HepG2 (cell line): ENCODE measurements around the gene TRAF5. TPM values are rescaled to one million over a fixed set of nuclear protein-coding genes. Genes with fewer than 3 reads are reported as not detected.

Experiments used
- ARID2 ChIP-seq: sonication (generic); formaldehyde crosslinking; IDR thresholded peaks from 2 replicates; pipeline ENCODE4 v1.8.1; 2022; ENCODE audit warnings: mild to moderate bottlenecking, missing genetic modification reagents, borderline replicate concordance
- ARID5B ChIP-seq: IDR thresholded peaks from 2 replicates; pipeline ENCODE4 v1.4.0; 2020; ENCODE audit warnings: mild to moderate bottlenecking, missing genetic modification reagents
- HDAC2 ChIP-seq: sonication (generic); formaldehyde crosslinking; IDR thresholded peaks from 2 replicates; pipeline ENCODE4 v1.4.0; 2020; ENCODE audit warnings: missing genetic modification reagents
- HNRNPLL ChIP-seq: fragments of 200-400 bp; formaldehyde crosslinking; IDR thresholded peaks from 2 replicates; pipeline ENCODE4 v1.6.1; 2017; ENCODE audit warnings: mild to moderate bottlenecking, low read depth, low read length; ENCODE audit not compliant: poor library complexity, severe bottlenecking
- IKZF4 ChIP-seq: sonication (generic); formaldehyde crosslinking; IDR thresholded peaks from 2 replicates; pipeline ENCODE4 v1.5.1; 2020; ENCODE audit warnings: borderline replicate concordance, mild to moderate bottlenecking, low read depth, missing genetic modification reagents; ENCODE audit errors: not compliant biosample characterization
- JUN ChIP-seq: sonication (generic); formaldehyde crosslinking; IDR thresholded peaks from 2 replicates; pipeline ENCODE4 v1.4.0; 2020; ENCODE audit warnings: mild to moderate bottlenecking, missing genetic modification reagents
- MZF1 ChIP-seq: sonication (generic); formaldehyde crosslinking; IDR thresholded peaks from 2 replicates; pipeline ENCODE4 v1.8.1; 2023; ENCODE audit warnings: mild to moderate bottlenecking, missing genetic modification reagents, borderline replicate concordance
- NR2F2 ChIP-seq: IDR thresholded peaks from 2 replicates; pipeline ENCODE4 v1.6.1; 2012; ENCODE audit warnings: low read depth, inconsistent platforms, borderline replicate concordance
- SOX13 ChIP-seq, 3 experiments: fragments of 450-650 bp in 1 of 3; sonication (generic) in 1 of 3; formaldehyde crosslinking in 1 of 3; IDR thresholded peaks in 2 of 3; conservative IDR thresholded peaks in 1 of 3; 2 replicates each; pipeline versions ENCODE4 v1.5.0 to v1.6.1; 2016 to 2020; ENCODE audit warnings: antibody characterized with exemption in 1 of 3, mild to moderate bottlenecking in 1 of 3, missing compliant biosample characterization in 1 of 3, missing genetic modification reagents in 1 of 3, moderate library complexity in 1 of 3
- ZBTB7A ChIP-seq: sonication (generic); formaldehyde crosslinking; IDR thresholded peaks from 2 replicates; pipeline ENCODE4 v1.8.0; 2022; ENCODE audit warnings: mild to moderate bottlenecking, missing genetic modification reagents
- ZFP82 ChIP-seq: sonication (generic); formaldehyde crosslinking; IDR thresholded peaks from 2 replicates; pipeline ENCODE4 v1.5.1; 2020; ENCODE audit warnings: mild to moderate bottlenecking, missing genetic modification reagents, borderline replicate concordance
- ZNF263 ChIP-seq: sonication (generic); formaldehyde crosslinking; IDR thresholded peaks from 2 replicates; pipeline ENCODE4 v1.4.0; 2020; ENCODE audit warnings: missing genetic modification reagents
- ZNF34 ChIP-seq: sonication (generic); formaldehyde crosslinking; IDR thresholded peaks from 2 replicates; pipeline ENCODE4 v1.4.0; 2020; ENCODE audit warnings: mild to moderate bottlenecking, missing genetic modification reagents, borderline replicate concordance
- ZNF430 ChIP-seq: sonication (generic); formaldehyde crosslinking; IDR thresholded peaks from 2 replicates; pipeline ENCODE4 v1.9.0; 2021; ENCODE audit warnings: mild to moderate bottlenecking, missing genetic modification reagents
- ZNF615 ChIP-seq: sonication (generic); formaldehyde crosslinking; IDR thresholded peaks from 2 replicates; pipeline ENCODE4 v1.5.0; 2020; ENCODE audit warnings: mild to moderate bottlenecking, missing genetic modification reagents, borderline replicate concordance
- ZNF703 ChIP-seq: sonication (generic); formaldehyde crosslinking; IDR thresholded peaks from 2 replicates; pipeline ENCODE4 v1.5.1; 2020; ENCODE audit warnings: missing genetic modification reagents, mild to moderate bottlenecking, moderate library complexity, borderline replicate concordance
- ZNF784 ChIP-seq: sonication (generic); formaldehyde crosslinking; IDR thresholded peaks from 2 replicates; pipeline ENCODE4 v1.5.1; 2020; ENCODE audit warnings: missing genetic modification reagents, mild to moderate bottlenecking, borderline replicate concordance
- ZNF850 ChIP-seq: sonication (generic); formaldehyde crosslinking; conservative IDR thresholded peaks from 2 replicates; pipeline ENCODE4 v1.9.0; 2021; ENCODE audit warnings: mild to moderate bottlenecking, missing genetic modification reagents
- ZSCAN12 ChIP-seq: sonication (generic); formaldehyde crosslinking; IDR thresholded peaks from 2 replicates; pipeline ENCODE4 v1.9.0; 2021; ENCODE audit warnings: mild to moderate bottlenecking, missing genetic modification reagents
- polyA plus RNA-seq, 8 experiments: library from polyadenylated mRNA; depleted of rRNA in 3 of 8; stranded (reverse) in 7 of 8; unstranded in 1 of 8; fragments of >200 nt; fragmentation: Illumina TruSeq in 4 of 8; extraction: Trizol in 4 of 8; gene quantifications; 2 replicates each; pipeline versions ENCODE4 v1.2.1 to v1.2.3, GENCODE V29; 2011 to 2016; ENCODE audit warnings: low read depth in 4 of 8, missing spikeins in 1 of 8, mixed read lengths in 1 of 8; ENCODE audit not compliant: insufficient read depth in 1 of 8
- total RNA-seq, 5 experiments: library from RNA; depleted of rRNA; stranded (reverse); fragments of >200 nt; fragmentation: Illumina TruSeq; extraction: Trizol; gene quantifications; 2 replicates each; pipeline ENCODE4 v1.2.3, GENCODE V29; 2016; ENCODE audit warnings: low read depth in 1 of 5
- TF ChIP-seq, protein P1 (sequence below): sonication (generic); formaldehyde crosslinking; IDR thresholded peaks from 2 replicates; pipeline ENCODE4 v1.4.0; 2020; ENCODE audit warnings: mild to moderate bottlenecking, missing genetic modification reagents
- TF ChIP-seq, protein P2 (sequence below): sonication (generic); formaldehyde crosslinking; IDR thresholded peaks from 2 replicates; pipeline ENCODE4 v1.4.0; 2020; ENCODE audit warnings: missing genetic modification reagents

Gene TRAF5
- total and polyA plus RNA-seq, 2 of the 13 experiments (the other 11 are each of a cell fraction or from before 2014, with no cell fraction given) = 0.27 to 1.6 TPM

GRCh38 chr1:211352985-211353515 lies 26.4 kb downstream of the TRAF5 start (continued):
- TF ChIP-seq ARID5B (CRISPR knock-in tag) (peak; percentile 75), ARID2 (CRISPR knock-in tag) (peak; percentile 50; the same call in 1 of the 2 replicates), ZNF34 (CRISPR knock-in tag) (no peak), ZNF615 (CRISPR knock-in tag) (no peak), HNRNPLL (no peak), MZF1 (no peak), NR2F2 (no peak), HDAC2 (no peak), IKZF4 (no peak), ZSCAN12 (CRISPR knock-in tag) (no peak), ZFP82 (no peak), ZNF703 (CRISPR knock-in tag) (no peak), ZNF784 (CRISPR knock-in tag) (no peak), JUN (no peak), ZNF263 (CRISPR knock-in tag) (no peak), SOX13 (IDR thresholded peaks at IDR 0.05) (no peak), SOX13 (CRISPR knock-in tag; conservative IDR thresholded peaks at IDR 0.05 in 1 of 2, IDR thresholded peaks at IDR 0.05 in 1 of 2) (peak in 1 of 2 experiments; percentile 63; a peak in 2 of 4 replicates), ZNF430 (CRISPR knock-in tag) (no peak), ZNF850 (CRISPR knock-in tag) (no peak), ZBTB7A (CRISPR knock-in tag) (no peak)
- TF ChIP-seq, protein P1, sequence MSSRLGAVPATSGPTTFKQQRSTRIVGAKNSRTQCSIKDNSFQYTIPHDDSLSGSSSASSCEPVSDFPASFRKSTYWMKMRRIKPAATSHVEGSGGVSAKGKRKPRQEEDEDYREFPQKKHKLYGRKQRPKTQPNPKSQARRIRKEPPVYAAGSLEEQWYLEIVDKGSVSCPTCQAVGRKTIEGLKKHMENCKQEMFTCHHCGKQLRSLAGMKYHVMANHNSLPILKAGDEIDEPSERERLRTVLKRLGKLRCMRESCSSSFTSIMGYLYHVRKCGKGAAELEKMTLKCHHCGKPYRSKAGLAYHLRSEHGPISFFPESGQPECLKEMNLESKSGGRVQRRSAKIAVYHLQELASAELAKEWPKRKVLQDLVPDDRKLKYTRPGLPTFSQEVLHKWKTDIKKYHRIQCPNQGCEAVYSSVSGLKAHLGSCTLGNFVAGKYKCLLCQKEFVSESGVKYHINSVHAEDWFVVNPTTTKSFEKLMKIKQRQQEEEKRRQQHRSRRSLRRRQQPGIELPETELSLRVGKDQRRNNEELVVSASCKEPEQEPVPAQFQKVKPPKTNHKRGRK (CRISPR knock-in tag) = no peak
- TF ChIP-seq, protein P2, sequence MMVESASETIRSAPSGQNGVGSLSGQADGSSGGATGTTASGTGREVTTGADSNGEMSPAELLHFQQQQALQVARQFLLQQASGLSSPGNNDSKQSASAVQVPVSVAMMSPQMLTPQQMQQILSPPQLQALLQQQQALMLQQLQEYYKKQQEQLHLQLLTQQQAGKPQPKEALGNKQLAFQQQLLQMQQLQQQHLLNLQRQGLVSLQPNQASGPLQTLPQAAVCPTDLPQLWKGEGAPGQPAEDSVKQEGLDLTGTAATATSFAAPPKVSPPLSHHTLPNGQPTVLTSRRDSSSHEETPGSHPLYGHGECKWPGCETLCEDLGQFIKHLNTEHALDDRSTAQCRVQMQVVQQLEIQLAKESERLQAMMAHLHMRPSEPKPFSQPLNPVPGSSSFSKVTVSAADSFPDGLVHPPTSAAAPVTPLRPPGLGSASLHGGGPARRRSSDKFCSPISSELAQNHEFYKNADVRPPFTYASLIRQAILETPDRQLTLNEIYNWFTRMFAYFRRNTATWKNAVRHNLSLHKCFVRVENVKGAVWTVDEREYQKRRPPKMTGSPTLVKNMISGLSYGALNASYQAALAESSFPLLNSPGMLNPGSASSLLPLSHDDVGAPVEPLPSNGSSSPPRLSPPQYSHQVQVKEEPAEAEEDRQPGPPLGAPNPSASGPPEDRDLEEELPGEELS = peak; percentile 46; the same call in 1 of the 2 replicates
